Measurements from ENCODE around the gene SUGP1. TPM values are rescaled to one million over a fixed set of nuclear protein-coding genes. Genes with fewer than 3 reads are reported as not detected.

The SUGP1 gene
- total and polyA plus RNA-seq, 4 donors = 11.2 to 18.9 (median 14.8) TPM

GRCh38 chr19:19304186-19304965, 15.9 kb downstream of the SUGP1 start:
- H3K27ac ChIP-seq (ENCODE audit: low read depth in 1 of 2, low read length in 2 of 2) = no peak overlapping the region
- peaks cover 10 to 71% (median 38%) of the 10 kb centered on the region in 4 donors for H3K36me3 ChIP-seq (ENCODE audit: control insufficient read depth in 4 of 4, insufficient read depth in 3 of 4, low read depth in 1 of 4, low read length in 3 of 4)
- H3K9me3 ChIP-seq (ENCODE audit: control insufficient read depth in 4 of 4, low read length in 3 of 4) = no peaks in the 10 kb centered on the region
- no peak overlapping the region for H3K4me3 ChIP-seq (ENCODE audit: low read depth in 1 of 3, low read length in 3 of 3)
- TF ChIP-seq NR2F2 (IDR thresholded peaks at IDR 0.05) (no peak), MAX (IDR thresholded peaks at IDR 0.05) (no peak), HNF4G (IDR thresholded peaks at IDR 0.05) (no peak), FOXA2 (IDR thresholded peaks at IDR 0.05) (no peak), REST (IDR thresholded peaks at IDR 0.05) (no peak), SP1 (IDR thresholded peaks at IDR 0.05) (no peak), TAF1 (conservative IDR thresholded peaks at IDR 0.05) (no peak), EGR1 (IDR thresholded peaks at IDR 0.05; ENCODE audit: low read depth in 2 of 2) (no peak), FOXA1 (IDR thresholded peaks at IDR 0.05) (no peak), HNF4A (conservative IDR thresholded peaks at IDR 0.05) (no peak), JUND (IDR thresholded peaks at IDR 0.05) (no peak), RXRA (IDR thresholded peaks at IDR 0.05) (no peak), RAD21 (IDR thresholded peaks at IDR 0.05) (no peak), CTCF (IDR thresholded peaks at IDR 0.05; ENCODE audit: low read depth, low read length, missing input control) (no peak), ZBTB33 (IDR thresholded peaks at IDR 0.05) (no peak), GABPA (IDR thresholded peaks at IDR 0.05 in 1 of 2, conservative IDR thresholded peaks at IDR 0.05 in 1 of 2) (no peak), ATF3 (IDR thresholded peaks at IDR 0.05) (no peak)
- 97% methylated on average over 14 of the region's 14 CpGs for WGBS
- DNase-seq (ENCODE audit: low spot score) = no peak
- H3K27me3 ChIP-seq (ENCODE audit: control insufficient read depth in 4 of 4, insufficient read depth in 4 of 4, low read length in 3 of 4) = no peaks in the 10 kb centered on the region
- no peak overlapping the region for H3K9ac ChIP-seq (ENCODE audit: low read depth in 1 of 2, low read length in 2 of 2)
- no peaks in the 10 kb centered on the region for H3K4me1 ChIP-seq (ENCODE audit: control insufficient read depth in 4 of 4, insufficient read depth in 4 of 4, low read length in 3 of 4)
